Measurements from ENCODE around the gene MYL3. TPM values are rescaled to one million over a fixed set of nuclear protein-coding genes. Genes with fewer than 3 reads are reported as not detected.

MYL3 gene
- total RNA-seq, 1 experiment from 2014 or later = not detected

DNA sequence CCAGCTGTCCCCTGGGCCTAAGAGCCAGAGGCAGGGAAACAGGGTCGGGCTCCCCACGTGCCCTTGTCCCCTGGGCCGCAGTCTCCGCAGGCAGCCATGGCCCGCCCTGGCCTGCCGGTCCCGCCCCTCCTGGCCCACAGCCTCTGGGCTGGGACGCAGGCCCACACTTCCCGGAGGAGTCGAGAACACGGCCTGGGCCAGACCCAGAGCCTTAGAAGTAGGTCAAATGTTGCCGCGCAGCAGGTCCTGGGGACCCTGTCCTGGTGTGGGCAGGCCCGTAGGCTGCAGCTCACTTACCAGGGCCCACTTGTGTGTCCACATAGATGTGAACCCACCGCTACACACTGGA is 4.3 kb upstream of the MYL3 start:
- intact Hi-C loops (cut with micrococcal nuclease) = loop anchor here (2.0 kb wide), 1 partner anchor 27 kb away; no protein-coding TSS in a partner anchor
- H3K79me2 ChIP-seq (ENCODE audit: low read length) = no peaks in the 10 kb centered on the region
- H3K27ac ChIP-seq (ENCODE audit: low read length) = no peak overlapping the region
- no peaks in the 10 kb centered on the region for H3K27me3 ChIP-seq (ENCODE audit: low read length)
- H3K4me2 ChIP-seq (ENCODE audit: low read length) = no peak overlapping the region
- BruUV-seq (replicated peaks) = no TSS peak
- no peaks in the 10 kb centered on the region for H3F3A ChIP-seq (ENCODE audit: low read length, unreplicated experiment)
- H2AFZ ChIP-seq (ENCODE audit: low read length) = no peak overlapping the region
- ChIA-PET CTCF (no interaction called here), POLR2A (ENCODE audit: unreplicated experiment) (no interaction called here)
- H3K9me2 ChIP-seq (replicated peaks; ENCODE audit: low read length) = no peaks in the 10 kb centered on the region
- no peaks in the 10 kb centered on the region for H3K36me3 ChIP-seq (ENCODE audit: low read depth, low read length)
- H3K9ac ChIP-seq (ENCODE audit: low read length) = no peak overlapping the region
- no peak for TF ChIP-seq EZH2phosphoT487 (IDR thresholded peaks at IDR 0.05; ENCODE audit: borderline replicate concordance, low read length)
- TF ChIP-seq, protein P1, sequence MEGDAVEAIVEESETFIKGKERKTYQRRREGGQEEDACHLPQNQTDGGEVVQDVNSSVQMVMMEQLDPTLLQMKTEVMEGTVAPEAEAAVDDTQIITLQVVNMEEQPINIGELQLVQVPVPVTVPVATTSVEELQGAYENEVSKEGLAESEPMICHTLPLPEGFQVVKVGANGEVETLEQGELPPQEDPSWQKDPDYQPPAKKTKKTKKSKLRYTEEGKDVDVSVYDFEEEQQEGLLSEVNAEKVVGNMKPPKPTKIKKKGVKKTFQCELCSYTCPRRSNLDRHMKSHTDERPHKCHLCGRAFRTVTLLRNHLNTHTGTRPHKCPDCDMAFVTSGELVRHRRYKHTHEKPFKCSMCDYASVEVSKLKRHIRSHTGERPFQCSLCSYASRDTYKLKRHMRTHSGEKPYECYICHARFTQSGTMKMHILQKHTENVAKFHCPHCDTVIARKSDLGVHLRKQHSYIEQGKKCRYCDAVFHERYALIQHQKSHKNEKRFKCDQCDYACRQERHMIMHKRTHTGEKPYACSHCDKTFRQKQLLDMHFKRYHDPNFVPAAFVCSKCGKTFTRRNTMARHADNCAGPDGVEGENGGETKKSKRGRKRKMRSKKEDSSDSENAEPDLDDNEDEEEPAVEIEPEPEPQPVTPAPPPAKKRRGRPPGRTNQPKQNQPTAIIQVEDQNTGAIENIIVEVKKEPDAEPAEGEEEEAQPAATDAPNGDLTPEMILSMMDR (conservative IDR thresholded peaks at IDR 0.05; ENCODE audit: low read depth, low read length) = no peak
- H3K4me1 ChIP-seq (ENCODE audit: insufficient read depth, low read length) = no peaks in the 10 kb centered on the region
- no peaks in the 10 kb centered on the region for H3K9me3 ChIP-seq (ENCODE audit: low read length)
- no peaks in the 10 kb centered on the region for H4K20me1 ChIP-seq (ENCODE audit: low read length)
- DNase-seq (no peak), ATAC-seq (no peak)
- no peak overlapping the region for H3K4me3 ChIP-seq (ENCODE audit: low read length)

DNA sequence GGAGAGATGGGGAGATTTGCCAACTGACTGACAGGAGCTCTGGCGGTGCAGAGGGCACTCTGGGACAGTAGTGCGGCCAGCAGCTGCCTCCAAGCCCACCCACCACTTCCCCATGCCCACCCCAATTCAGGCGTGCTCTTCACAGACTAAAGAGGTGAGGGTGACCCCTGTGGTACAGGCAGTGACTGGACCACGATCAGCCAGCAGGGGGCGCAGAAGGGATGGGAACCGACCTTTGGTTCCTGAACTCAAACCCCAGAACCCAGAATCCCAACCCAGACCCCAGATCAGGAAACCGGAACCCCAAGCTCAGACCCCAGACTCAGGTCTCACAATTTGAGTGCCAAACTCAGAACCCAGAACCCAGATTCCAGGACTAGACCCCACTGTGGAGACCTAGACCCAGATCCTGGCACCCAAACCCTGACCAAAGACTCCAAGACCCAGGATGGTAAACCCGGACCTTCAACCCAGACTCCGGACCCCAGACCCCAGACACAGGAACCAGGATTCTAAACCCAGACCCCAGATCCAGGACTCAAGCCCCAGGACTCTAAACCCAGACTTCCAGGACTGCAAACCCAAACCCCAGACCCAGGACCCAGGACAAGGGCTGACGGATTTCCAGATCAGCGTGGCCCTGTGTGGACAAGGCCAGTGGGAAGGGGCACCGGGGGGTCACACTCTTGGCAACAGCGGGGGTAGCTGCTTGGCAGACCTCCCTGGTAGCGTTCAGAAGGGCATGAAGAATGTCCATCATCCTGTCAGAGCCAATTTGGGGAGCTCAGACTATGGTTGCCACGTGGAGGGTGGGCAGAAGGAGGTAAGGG is 3.7 kb upstream of the MYL3 start:
- H3K9ac ChIP-seq (ENCODE audit: low read length) = no peak overlapping the region
- peak; percentile 74 for DNase-seq
- no TSS peak for BruUV-seq (replicated peaks)

DNA sequence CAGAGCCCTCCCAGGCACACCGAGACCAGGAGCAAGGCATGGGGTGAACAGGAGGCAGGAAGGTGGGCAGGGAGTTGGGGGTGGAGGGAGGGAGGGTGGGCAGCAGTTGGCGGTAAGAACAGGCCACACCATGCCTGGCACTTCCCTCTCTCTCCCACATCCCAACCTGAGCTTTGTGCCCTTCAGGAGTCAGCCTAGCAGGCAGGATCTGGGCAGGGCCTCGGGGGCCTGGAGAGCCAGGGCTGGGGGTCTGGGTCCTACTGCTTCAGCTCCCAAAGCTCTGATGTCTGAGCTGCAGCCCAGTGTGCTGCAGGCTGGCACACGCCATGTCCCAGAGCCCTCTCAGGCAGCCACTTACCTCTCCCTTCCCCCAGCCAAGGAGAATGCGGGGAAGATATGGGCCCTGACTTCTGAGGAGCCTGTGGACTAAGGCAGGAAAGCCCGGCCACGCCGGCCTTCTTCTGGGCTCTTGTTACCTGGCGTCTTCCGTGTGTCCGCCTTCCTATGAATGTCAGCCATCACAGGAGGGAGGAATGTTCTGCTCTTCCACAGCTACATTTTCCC is 2.9 kb upstream of the MYL3 start:
- Histone ChIP-seq H3K4me3 (ENCODE audit: low read length) (no peak overlapping the region), H3K9ac (ENCODE audit: low read length) (no peak overlapping the region), H3K4me1 (ENCODE audit: insufficient read depth, low read length) (no peaks in the 10 kb centered on the region), H3K9me2 (replicated peaks; ENCODE audit: low read length) (no peaks in the 10 kb centered on the region), H3K36me3 (ENCODE audit: low read depth, low read length) (no peaks in the 10 kb centered on the region), H3K79me2 (ENCODE audit: low read length) (no peaks in the 10 kb centered on the region), H3F3A (ENCODE audit: low read length, unreplicated experiment) (no peaks in the 10 kb centered on the region), H4K20me1 (ENCODE audit: low read length) (no peaks in the 10 kb centered on the region), H2AFZ (ENCODE audit: low read length) (no peak overlapping the region), H3K27ac (ENCODE audit: low read length) (no peak overlapping the region), H3K4me2 (ENCODE audit: low read length) (no peak overlapping the region), H3K27me3 (ENCODE audit: low read length) (no peaks in the 10 kb centered on the region), H3K9me3 (ENCODE audit: low read length) (no peaks in the 10 kb centered on the region)
- intact Hi-C loops (cut with micrococcal nuclease) = loop anchor here (1.0 to 2.0 kb wide), 2 partner anchors 29 to 42 kb away; no protein-coding TSS in a partner anchor
- CTCF ChIA-PET = no interaction called here
- ATAC-seq = no peak
- no peak for DNase-seq
- TF ChIP-seq EZH2phosphoT487 (IDR thresholded peaks at IDR 0.05; ENCODE audit: borderline replicate concordance, low read length) (no peak), EZH2 (IDR thresholded peaks at IDR 0.05; ENCODE audit: low read length, unreplicated experiment) (no peak)
- TF ChIP-seq, protein P1 (conservative IDR thresholded peaks at IDR 0.05; ENCODE audit: low read depth, low read length) = no peak
- BruUV-seq (replicated peaks) = no TSS peak
- POLR2A ChIA-PET (ENCODE audit: unreplicated experiment) = no interaction called here

More for the DNA sequence above, 3.7 kb upstream of the MYL3 start:
- H4K20me1 ChIP-seq (ENCODE audit: low read length) = no peaks in the 10 kb centered on the region
- intact Hi-C loops (cut with micrococcal nuclease) = loop anchor here (1.0 to 2.0 kb wide), 2 partner anchors 28 to 41 kb away; no protein-coding TSS in a partner anchor
- H3K4me2 ChIP-seq (ENCODE audit: low read length) = no peak overlapping the region
- POLR2A ChIA-PET (ENCODE audit: unreplicated experiment) = no interaction called here
- H3K79me2 ChIP-seq (ENCODE audit: low read length) = no peaks in the 10 kb centered on the region
- no peak overlapping the region for H3K4me3 ChIP-seq (ENCODE audit: low read length)
- ATAC-seq = peak; percentile 70
- H3K9me2 ChIP-seq (replicated peaks; ENCODE audit: low read length) = no peaks in the 10 kb centered on the region
- H2AFZ ChIP-seq (ENCODE audit: low read length) = no peak overlapping the region
- H3K4me1 ChIP-seq (ENCODE audit: insufficient read depth, low read length) = no peaks in the 10 kb centered on the region
- H3K9me3 ChIP-seq (ENCODE audit: low read length) = no peaks in the 10 kb centered on the region
- H3K27ac ChIP-seq (ENCODE audit: low read length) = no peak overlapping the region
- TF ChIP-seq EZH2 (IDR thresholded peaks at IDR 0.05; ENCODE audit: low read length, unreplicated experiment) = no peak
- TF ChIP-seq, protein P1 (conservative IDR thresholded peaks at IDR 0.05; ENCODE audit: low read depth, low read length) = peak; percentile 94
- H3F3A ChIP-seq (ENCODE audit: low read length, unreplicated experiment) = no peaks in the 10 kb centered on the region
- CTCF ChIA-PET = no interaction called here
- no peaks in the 10 kb centered on the region for H3K27me3 ChIP-seq (ENCODE audit: low read length)
- no peaks in the 10 kb centered on the region for H3K36me3 ChIP-seq (ENCODE audit: low read depth, low read length)
